Activated naive CD8-positive, alpha-beta T cell treated with anti-CD3 and anti-CD28 coated beads, Interleukin-2, amount 50 U/mL, for 24 hours (primary cell): Measurements from ENCODE around the gene KRTAP1-1.
"Not testable (repeated sequence)": the region's sequence is repeated elsewhere in the genome, so short reads cannot be mapped to it uniquely, and the experiment has no call there.

Source experiments
- ATAC-seq: fragments of 150-1000 bp; cut with Tn5 transposase; one replicate; pipeline ENCODE4 v1.10.0; 2021
- DNase-seq: peaks from one replicate; pipeline ENCODE4 v3.0.0; 2021
- H3K27ac Mint-ChIP-seq: one replicate; pipeline ENCODE4 v1.8.0; 2021; ENCODE audit warnings: mild to moderate bottlenecking, mixed read lengths
- H3K27me3 Mint-ChIP-seq: one replicate; pipeline ENCODE4 v1.8.0; 2021; ENCODE audit warnings: mixed read lengths
- H3K36me3 Mint-ChIP-seq: one replicate; pipeline ENCODE4 v1.8.0; 2021; ENCODE audit warnings: low read depth, mixed read lengths
- H3K4me1 Mint-ChIP-seq: one replicate; pipeline ENCODE4 v1.8.0; 2021; ENCODE audit warnings: mixed read lengths
- H3K4me3 Mint-ChIP-seq: one replicate; pipeline ENCODE4 v1.8.0; 2021; ENCODE audit warnings: mild to moderate bottlenecking, moderate library complexity, mixed read lengths
- H3K9me3 Mint-ChIP-seq: one replicate; pipeline ENCODE4 v1.8.0; 2021; ENCODE audit warnings: mixed read lengths

KRTAP1-1 gene

GRCh38 chr17:41063449-41063848 is 22.2 kb upstream of the KRTAP1-1 start:
- ATAC-seq (no peak), DNase-seq (no peak)
- no peaks in the 10 kb centered on the region for H3K36me3 Mint-ChIP-seq
- H3K9me3 Mint-ChIP-seq, result no peaks in the 10 kb centered on the region
- H3K27ac Mint-ChIP-seq, result no peak overlapping the region
- H3K4me3 Mint-ChIP-seq, result no peak overlapping the region
- H3K27me3 Mint-ChIP-seq, result peaks cover 18% of the 10 kb centered on the region
- no peaks in the 10 kb centered on the region for H3K4me1 Mint-ChIP-seq

- no peaks in the 10 kb centered on the region for H3K9me3 Mint-ChIP-seq
- DNase-seq, result no peak
- no peaks in the 10 kb centered on the region for H3K4me1 Mint-ChIP-seq
- H3K27ac Mint-ChIP-seq, result no peak overlapping the region
- H3K4me3 Mint-ChIP-seq, result no peak overlapping the region
- no peaks in the 10 kb centered on the region for H3K36me3 Mint-ChIP-seq
- H3K27me3 Mint-ChIP-seq, result peaks cover 30% of the 10 kb centered on the region
- ATAC-seq, result no peak
Observed at GRCh38 chr17:41061964-41062363, 20.7 kb upstream of the KRTAP1-1 start.

GRCh38 chr17:41060052-41060604 is 18.9 kb upstream of the KRTAP1-1 start, which contains the start of gene KRTAP2-3:
KRTAP2-3 (minus strand) TSS chr17:41060114; CDS start chr17:41060050, 64 bp downstream.
- no peaks in the 10 kb centered on the region for H3K36me3 Mint-ChIP-seq
- no peaks in the 10 kb centered on the region for H3K9me3 Mint-ChIP-seq
- no peak within 1 kb of the TSS for H3K27ac Mint-ChIP-seq
- peaks cover 33% of the 10 kb centered on the region for H3K27me3 Mint-ChIP-seq
- ATAC-seq, result no peak
- H3K4me1 Mint-ChIP-seq, result no peaks in the 10 kb centered on the region
- no peak within 1 kb of the TSS for H3K4me3 Mint-ChIP-seq
- DNase-seq, result no peak

- H3K27me3 Mint-ChIP-seq, result peaks cover 33% of the 10 kb centered on the region
- not testable (repeated sequence) for H3K9me3 Mint-ChIP-seq, DNase-seq, H3K4me1 Mint-ChIP-seq, H3K36me3 Mint-ChIP-seq, H3K4me3 Mint-ChIP-seq, ATAC-seq, H3K27ac Mint-ChIP-seq
Observed at GRCh38 chr17:41059276-41060051, 18.2 kb upstream of the KRTAP1-1 start.

- Mint-ChIP-seq H3K4me1 (no peaks in the 10 kb centered on the region), H3K36me3 (no peaks in the 10 kb centered on the region), H3K9me3 (no peaks in the 10 kb centered on the region), H3K27me3 (peaks cover 33% of the 10 kb centered on the region), H3K4me3 (no peak overlapping the region), H3K27ac (no peak overlapping the region)
- ATAC-seq, result no peak
- DNase-seq, result no peak
Observed at GRCh38 chr17:41058741-41059140, 17.5 kb upstream of the KRTAP1-1 start.

DNA sequence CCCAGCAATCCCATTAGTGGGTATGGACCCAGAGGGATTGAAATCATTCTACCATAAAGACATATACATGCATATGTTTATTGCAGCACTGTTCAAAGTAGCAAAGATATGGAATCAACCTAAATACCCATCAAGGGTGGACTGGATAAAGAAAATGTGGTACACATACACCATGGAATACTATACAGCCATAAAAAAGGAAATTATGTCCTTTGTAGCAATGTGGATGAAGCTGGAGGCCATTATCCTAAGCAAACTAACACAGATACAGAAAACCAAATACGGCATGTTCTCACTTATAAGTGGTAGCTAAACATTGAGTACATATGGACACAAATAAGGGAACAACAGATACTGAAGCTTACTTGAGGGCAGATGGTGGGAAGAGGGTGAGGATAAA is 16.3 kb upstream of the KRTAP1-1 start:
- no peak overlapping the region for H3K27ac Mint-ChIP-seq
- peaks cover 33% of the 10 kb centered on the region for H3K27me3 Mint-ChIP-seq
- H3K36me3 Mint-ChIP-seq, result no peaks in the 10 kb centered on the region
- no peak for DNase-seq
- no peaks in the 10 kb centered on the region for H3K9me3 Mint-ChIP-seq
- no peak for ATAC-seq
- H3K4me1 Mint-ChIP-seq, result no peaks in the 10 kb centered on the region
- H3K4me3 Mint-ChIP-seq, result no peak overlapping the region

- ATAC-seq, H3K4me1 Mint-ChIP-seq, DNase-seq, H3K4me3 Mint-ChIP-seq, H3K27ac Mint-ChIP-seq, H3K36me3 Mint-ChIP-seq, H3K9me3 Mint-ChIP-seq: not testable (repeated sequence)
- peaks cover 23% of the 10 kb centered on the region for H3K27me3 Mint-ChIP-seq
Observed at GRCh38 chr17:41055130-41055529, 13.9 kb upstream of the KRTAP1-1 start, which contains the start of gene KRTAP2-2. KRTAP2-2 (minus strand) TSS chr17:41055230; CDS start chr17:41055211, 19 bp downstream.

- ATAC-seq, H3K9me3 Mint-ChIP-seq, H3K27ac Mint-ChIP-seq, DNase-seq, H3K4me3 Mint-ChIP-seq, H3K4me1 Mint-ChIP-seq, H3K36me3 Mint-ChIP-seq: not testable (repeated sequence)
- peaks cover 21% of the 10 kb centered on the region for H3K27me3 Mint-ChIP-seq
Observed at GRCh38 chr17:41054556-41054955, 13.3 kb upstream of the KRTAP1-1 start.

DNA sequence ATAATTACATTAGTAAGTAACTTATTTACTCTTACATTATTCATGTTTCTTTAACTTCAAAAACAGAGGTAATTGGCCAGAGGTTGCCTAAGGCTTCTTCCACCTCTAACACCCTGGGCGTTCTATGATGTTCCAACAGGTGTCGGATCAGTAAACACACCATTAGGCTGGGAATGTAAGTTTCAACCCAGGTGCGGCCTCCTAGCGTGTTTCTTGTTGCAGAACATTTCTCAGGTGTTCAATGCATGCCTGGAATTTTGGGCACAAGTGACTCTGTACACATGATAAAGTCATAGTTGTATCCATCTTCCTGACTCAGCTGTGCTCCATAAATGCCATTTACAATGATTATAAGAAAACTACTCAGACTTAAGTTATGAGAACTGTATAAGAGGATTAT is 12.8 kb upstream of the KRTAP1-1 start:
- DNase-seq, result no peak
- Mint-ChIP-seq H3K36me3 (no peaks in the 10 kb centered on the region), H3K4me1 (no peaks in the 10 kb centered on the region), H3K9me3 (no peaks in the 10 kb centered on the region), H3K27ac (no peak overlapping the region), H3K27me3 (peaks cover 19% of the 10 kb centered on the region), H3K4me3 (no peak overlapping the region)
- ATAC-seq, result no peak

DNA sequence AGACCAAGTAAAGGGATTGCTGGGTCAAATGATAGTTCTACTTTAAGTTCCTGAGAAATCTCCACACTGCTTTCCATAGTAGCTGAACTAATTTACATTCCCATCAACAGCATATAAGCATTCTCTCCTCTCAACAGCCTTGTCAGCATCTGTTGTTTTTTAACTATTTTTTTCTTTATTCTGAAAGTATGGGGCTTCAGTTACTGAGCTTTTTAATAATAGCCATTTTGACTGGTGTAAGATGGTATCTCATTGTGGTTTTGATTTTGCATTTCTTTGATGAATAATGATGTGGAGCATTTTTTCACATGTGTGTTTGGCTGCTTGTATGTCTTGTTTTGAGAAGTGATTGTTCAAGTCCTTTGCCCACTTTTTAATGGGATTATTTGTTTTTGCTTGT is 11.3 kb upstream of the KRTAP1-1 start:
- Mint-ChIP-seq H3K36me3 (no peaks in the 10 kb centered on the region), H3K4me3 (no peak overlapping the region)

DNA sequence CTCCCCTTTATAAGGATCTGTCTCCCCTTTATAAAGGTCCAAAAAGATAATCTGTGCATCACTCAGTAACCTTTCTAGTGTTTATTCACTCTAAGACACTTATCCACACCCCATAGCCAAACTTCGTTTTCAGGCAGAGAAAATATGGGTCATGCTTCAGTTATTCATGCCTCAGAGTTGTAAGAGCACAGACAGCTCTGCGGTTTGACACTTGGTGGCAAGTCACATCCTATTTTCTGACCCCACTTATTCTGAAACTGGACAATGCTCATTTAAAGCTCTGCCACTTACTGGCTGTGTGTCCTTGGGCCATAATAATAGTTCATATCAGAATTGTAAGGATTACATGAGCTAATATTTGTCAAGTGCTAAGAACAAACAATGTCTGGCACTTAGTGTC is 7.9 kb upstream of the KRTAP1-1 start:
- H3K9me3 Mint-ChIP-seq, result no peaks in the 10 kb centered on the region
- H3K27me3 Mint-ChIP-seq, result peaks cover 13% of the 10 kb centered on the region
- no peak for ATAC-seq
- H3K27ac Mint-ChIP-seq, result no peak overlapping the region
- no peaks in the 10 kb centered on the region for H3K36me3 Mint-ChIP-seq
- DNase-seq, result no peak
- H3K4me1 Mint-ChIP-seq, result peaks cover 3% of the 10 kb centered on the region
- no peak overlapping the region for H3K4me3 Mint-ChIP-seq

More for the DNA sequence above, 11.3 kb upstream of the KRTAP1-1 start:
- Mint-ChIP-seq H3K4me1 (no peaks in the 10 kb centered on the region), H3K27ac (no peak overlapping the region), H3K27me3 (peaks cover 10% of the 10 kb centered on the region), H3K9me3 (no peaks in the 10 kb centered on the region)
- no peak for ATAC-seq
- no peak for DNase-seq

DNA sequence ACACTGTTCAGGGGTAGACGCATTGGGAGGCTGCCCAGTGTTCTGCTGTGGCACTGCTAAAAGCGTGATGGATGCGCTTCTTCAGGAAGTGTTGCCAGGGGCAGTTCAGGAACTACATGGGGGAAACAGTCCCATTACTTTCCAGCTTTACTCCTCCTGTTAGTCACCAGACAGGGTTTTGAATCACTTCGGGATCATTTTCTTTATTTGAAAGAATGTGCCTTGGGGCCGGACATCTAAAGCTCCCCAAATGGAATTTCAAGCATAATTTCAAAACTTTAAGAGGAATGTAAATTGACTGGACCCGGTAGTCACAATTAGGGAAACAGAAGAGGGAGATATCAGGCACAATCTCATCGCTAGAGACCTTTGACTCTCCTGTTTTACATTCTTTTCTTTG is 7.2 kb upstream of the KRTAP1-1 start:
- no peak for DNase-seq

DNA sequence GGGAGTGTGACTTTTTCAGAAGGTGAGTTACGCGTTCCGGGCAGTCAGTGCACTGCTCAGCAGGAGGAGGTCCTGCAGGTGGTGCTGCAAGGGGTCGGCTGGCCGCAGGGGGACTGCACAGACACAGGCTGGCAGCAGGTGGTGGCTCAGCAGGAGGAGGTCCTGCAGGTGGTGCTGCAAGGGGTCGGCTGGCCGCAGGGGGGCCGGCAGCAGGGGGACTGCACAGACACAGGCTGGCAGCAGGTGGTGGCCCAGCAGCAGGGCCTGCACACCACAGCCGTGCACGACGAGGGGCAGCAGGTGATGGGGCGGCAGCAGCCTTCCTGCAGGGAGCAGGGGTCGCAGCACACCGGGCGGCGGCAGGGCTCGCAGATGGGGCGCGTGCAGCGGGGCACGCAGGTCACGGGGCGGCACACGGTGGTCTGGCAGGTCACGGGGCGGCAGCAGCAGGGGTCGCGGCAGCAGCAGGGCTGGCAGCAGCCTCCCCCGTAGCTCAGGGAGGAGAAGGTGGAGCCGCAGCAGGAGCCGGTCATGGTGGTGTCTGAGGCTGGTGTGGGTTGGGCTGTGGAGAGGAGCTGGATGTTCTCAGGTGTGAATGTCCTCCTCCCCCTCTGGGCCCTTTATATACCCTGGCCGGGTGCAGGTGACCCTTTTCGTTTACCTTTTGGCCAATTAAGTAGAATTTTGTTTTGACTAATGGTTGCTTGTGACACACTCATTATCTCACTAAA is 5.7 kb upstream of the KRTAP1-1 start, which contains the start of gene KRTAP2-1:
Gene KRTAP2-1, minus strand, starts transcription at position 582 of the 731 bp plus-strand sequence. Its CDS starts 49 bp downstream, at position 533.
- Mint-ChIP-seq H3K27me3 (peaks cover 13% of the 10 kb centered on the region), H3K9me3 (peaks cover 11% of the 10 kb centered on the region)
- H3K36me3 Mint-ChIP-seq, H3K4me3 Mint-ChIP-seq, H3K27ac Mint-ChIP-seq, H3K4me1 Mint-ChIP-seq, DNase-seq, ATAC-seq: not testable (repeated sequence)

More for the DNA sequence above, 7.2 kb upstream of the KRTAP1-1 start:
- ATAC-seq, result no peak
- Mint-ChIP-seq H3K27me3 (peaks cover 13% of the 10 kb centered on the region), H3K36me3 (no peaks in the 10 kb centered on the region), H3K4me1 (peaks cover 5% of the 10 kb centered on the region), H3K27ac (no peak overlapping the region), H3K4me3 (no peak overlapping the region), H3K9me3 (peaks cover 4% of the 10 kb centered on the region)

GRCh38 chr17:41042953-41043352 is 1.7 kb upstream of the KRTAP1-1 start:
- H3K4me1 Mint-ChIP-seq, result peaks cover 5% of the 10 kb centered on the region
- H3K27ac Mint-ChIP-seq, result no peak overlapping the region
- ATAC-seq (no peak), DNase-seq (no peak)
- H3K27me3 Mint-ChIP-seq, result peaks cover 11% of the 10 kb centered on the region
- H3K4me3 Mint-ChIP-seq, result no peak overlapping the region
- peaks cover 11% of the 10 kb centered on the region for H3K9me3 Mint-ChIP-seq
- no peaks in the 10 kb centered on the region for H3K36me3 Mint-ChIP-seq
